AG09309 (cell line): ENCODE results near the gene ITFG2.

Experiments used
- DNase-seq: peaks from one replicate; pipeline ENCODE4 v3.0.0-alpha.2; 2010; ENCODE audit warnings: low read depth
- H3K4me3 ChIP-seq: 2 replicates; pipeline ENCODE4 v1.5.1; 2011; ENCODE audit warnings: mild to moderate bottlenecking, low read depth, low read length, moderate library complexity; ENCODE audit not compliant: control insufficient read depth
- TF ChIP-seq, protein P1 (sequence below): IDR thresholded peaks from 2 replicates; pipeline ENCODE4 v1.5.1; 2011; ENCODE audit warnings: mild to moderate bottlenecking, low read depth, low read length, inconsistent platforms; ENCODE audit not compliant: insufficient read depth, control insufficient read depth; ENCODE audit errors: missing control alignments

ITFG2 gene

GRCh38 chr12:2803635-2804392 is 8.7 kb upstream of the ITFG2 start:
- TF ChIP-seq, protein P1, sequence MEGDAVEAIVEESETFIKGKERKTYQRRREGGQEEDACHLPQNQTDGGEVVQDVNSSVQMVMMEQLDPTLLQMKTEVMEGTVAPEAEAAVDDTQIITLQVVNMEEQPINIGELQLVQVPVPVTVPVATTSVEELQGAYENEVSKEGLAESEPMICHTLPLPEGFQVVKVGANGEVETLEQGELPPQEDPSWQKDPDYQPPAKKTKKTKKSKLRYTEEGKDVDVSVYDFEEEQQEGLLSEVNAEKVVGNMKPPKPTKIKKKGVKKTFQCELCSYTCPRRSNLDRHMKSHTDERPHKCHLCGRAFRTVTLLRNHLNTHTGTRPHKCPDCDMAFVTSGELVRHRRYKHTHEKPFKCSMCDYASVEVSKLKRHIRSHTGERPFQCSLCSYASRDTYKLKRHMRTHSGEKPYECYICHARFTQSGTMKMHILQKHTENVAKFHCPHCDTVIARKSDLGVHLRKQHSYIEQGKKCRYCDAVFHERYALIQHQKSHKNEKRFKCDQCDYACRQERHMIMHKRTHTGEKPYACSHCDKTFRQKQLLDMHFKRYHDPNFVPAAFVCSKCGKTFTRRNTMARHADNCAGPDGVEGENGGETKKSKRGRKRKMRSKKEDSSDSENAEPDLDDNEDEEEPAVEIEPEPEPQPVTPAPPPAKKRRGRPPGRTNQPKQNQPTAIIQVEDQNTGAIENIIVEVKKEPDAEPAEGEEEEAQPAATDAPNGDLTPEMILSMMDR = no peak

GRCh38 chr12:2804393-2805142 is 7.9 kb upstream of the ITFG2 start:
- H3K4me3 ChIP-seq = no peak overlapping the region
- TF ChIP-seq, protein P1 = no peak
- peak; percentile 38 for DNase-seq

More at GRCh38 chr12:2803635-2804392, 8.7 kb upstream of the ITFG2 start:
- H3K4me3 ChIP-seq = no peak overlapping the region
- no peak for DNase-seq

GRCh38 chr12:2805143-2805520 is 7.3 kb upstream of the ITFG2 start:
- H3K4me3 ChIP-seq = no peak overlapping the region
- DNase-seq = no peak
- TF ChIP-seq, protein P1 = no peak

- TF ChIP-seq, protein P1 = no peak
- no peak overlapping the region for H3K4me3 ChIP-seq
- no peak for DNase-seq
Measured at GRCh38 chr12:2806700-2807099, 5.8 kb upstream of the ITFG2 start.

- peak overlapping the region; percentile 84 for H3K4me3 ChIP-seq
- TF ChIP-seq, protein P1 = no peak
- no peak for DNase-seq
Measured at GRCh38 chr12:2811801-2812200, 667 bp upstream of the ITFG2 start.

DNA sequence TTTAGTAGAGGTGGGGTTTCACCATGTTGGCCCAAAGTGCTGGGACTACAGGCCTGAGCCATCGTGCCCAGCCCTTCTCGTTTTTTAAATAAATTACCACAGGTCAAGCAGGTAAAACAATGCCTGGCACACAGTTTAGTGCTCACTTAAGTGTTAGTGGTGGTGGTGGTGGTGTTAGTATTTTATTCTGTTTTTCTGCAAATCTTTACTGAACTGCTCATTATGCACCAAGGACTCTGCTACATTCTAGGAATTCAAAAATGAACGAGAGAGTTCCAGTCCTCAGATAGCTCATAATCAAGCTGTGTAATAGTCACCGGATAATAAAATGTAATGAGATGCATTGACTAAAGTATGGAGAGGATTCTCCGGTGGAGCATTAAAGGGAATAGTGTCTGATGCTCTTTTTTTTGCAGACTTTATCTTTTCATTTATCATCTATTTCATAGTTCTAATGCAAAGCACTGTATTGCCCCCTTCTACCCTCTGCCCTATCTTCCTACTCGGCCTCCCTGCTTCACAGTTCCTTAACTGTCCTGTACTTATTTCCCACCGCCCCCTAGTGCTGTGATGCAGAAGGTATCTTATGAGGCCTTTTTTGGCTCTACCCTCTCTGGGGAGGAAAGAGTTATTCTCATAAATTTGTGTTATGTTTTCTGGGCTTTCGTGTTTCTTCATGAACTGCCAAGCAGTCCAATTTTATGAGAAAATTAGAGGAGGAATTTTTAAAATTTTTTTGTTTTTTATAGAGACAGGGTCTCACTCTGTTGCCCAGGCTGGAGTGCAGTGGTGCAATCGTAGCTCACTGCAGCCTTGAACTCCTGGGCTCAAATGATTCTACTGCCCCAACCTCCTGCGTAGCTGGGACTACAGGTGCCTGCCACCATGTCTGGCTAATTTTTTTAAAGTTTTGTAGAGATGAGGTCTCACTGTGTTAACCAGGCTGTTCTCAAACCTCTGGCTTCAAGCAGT is 1.0 kb downstream of the ITFG2 start:
- DNase-seq = peak; percentile 43
- TF ChIP-seq, protein P1 = peak; percentile 79
- peak overlapping the region; percentile 84 for H3K4me3 ChIP-seq
